Temporal lobe (tissue), 2 donors: ENCODE measurements around the gene ADAM19. TPM values are rescaled to one million over a fixed set of nuclear protein-coding genes. Genes with fewer than 3 reads are reported as not detected.

ENCODE experiments used
- small RNA-seq: library from RNA; depleted of rRNA; stranded (forward); fragments of <200 nt; gene quantifications from one replicate; pipeline ENCODE3, GENCODE V24; 2014; ENCODE audit warnings: low replicate concordance
- total RNA-seq: library from RNA; depleted of rRNA; stranded (reverse); fragments of >200 nt; gene quantifications from one replicate; pipeline ENCODE4 v1.2.3, GENCODE V29; 2014

ADAM19 gene
- total RNA-seq, 1 donor from 2014 or later: 9.8 TPM

Small RNAs within 50 kb of the gene (small RNA-seq; reads per million reads assigned to genes)
- not detected for gene RNU6-390P

Other genes with a start within 250 kb of the ADAM19 start
- not detected for gene NIPAL4, start 115.6 kb downstream of the ADAM19 start, total RNA-seq
- gene SOX30, start 76.7 kb upstream of the ADAM19 start, total RNA-seq: not detected
- gene C5orf52, start 95.8 kb upstream of the ADAM19 start, total RNA-seq: not detected
- gene THG1L, start 155.6 kb upstream of the ADAM19 start, total RNA-seq: 11.1 TPM
- gene LSM11, start 167.9 kb upstream of the ADAM19 start, total RNA-seq: 53.6 TPM